Right atrium auricular region (tissue), 2 donors: ENCODE measurements around the gene VPS33A. TPM values are rescaled to one million over a fixed set of nuclear protein-coding genes. Genes with fewer than 3 reads are reported as not detected.

ENCODE experiments used
- DNase-seq: peaks from one replicate; pipeline ENCODE4 v3.0.0-alpha.2; 2019; ENCODE audit warnings: low spot score
- H3K27ac ChIP-seq, 2 donors: fragments of 200-600 bp; sonication (generic); 1 replicate in 1 of 2; 2 replicates in 1 of 2; pipeline ENCODE4 v1.5.1; 2016 to 2019
- H3K27me3 ChIP-seq, 2 donors: fragments of 200-600 bp; sonication (generic); one replicate each; pipeline versions ENCODE4 v1.5.1 to v1.6.0; 2017 to 2019
- H3K36me3 ChIP-seq: fragments of 200-600 bp; sonication (generic); one replicate; pipeline ENCODE4 v1.5.1; 2016
- H3K4me1 ChIP-seq, 2 donors: fragments of 200-600 bp; sonication (generic); one replicate each; pipeline versions ENCODE4 v1.5.1 to v1.6.0; 2017 to 2019
- H3K4me3 ChIP-seq, 2 donors: fragments of 200-600 bp; sonication (generic); 1 replicate in 1 of 2; 2 replicates in 1 of 2; pipeline ENCODE4 v1.5.1; 2017 to 2019; ENCODE audit warnings: mild to moderate bottlenecking in 1 of 2, moderate library complexity in 1 of 2
- H3K9me3 ChIP-seq, 2 donors: fragments of 200-600 bp; sonication (generic); one replicate each; pipeline ENCODE4 v1.5.1; 2019
- total RNA-seq, 2 donors: library from RNA; depleted of rRNA; stranded (reverse); fragments of >200 nt; gene quantifications; one replicate each; pipeline ENCODE4 v1.1.0, GENCODE V29; 2016
- TF ChIP-seq, protein P1 (sequence below), 2 donors: fragments of 200-600 bp; sonication (generic); IDR thresholded peaks; one replicate each; pipeline ENCODE4 v1.5.1; 2019; ENCODE audit warnings: antibody characterized with exemption in 2 of 2

The VPS33A gene
- total RNA-seq, 2 donors from 2014 or later, result 7.6 to 8.4 TPM

DNA sequence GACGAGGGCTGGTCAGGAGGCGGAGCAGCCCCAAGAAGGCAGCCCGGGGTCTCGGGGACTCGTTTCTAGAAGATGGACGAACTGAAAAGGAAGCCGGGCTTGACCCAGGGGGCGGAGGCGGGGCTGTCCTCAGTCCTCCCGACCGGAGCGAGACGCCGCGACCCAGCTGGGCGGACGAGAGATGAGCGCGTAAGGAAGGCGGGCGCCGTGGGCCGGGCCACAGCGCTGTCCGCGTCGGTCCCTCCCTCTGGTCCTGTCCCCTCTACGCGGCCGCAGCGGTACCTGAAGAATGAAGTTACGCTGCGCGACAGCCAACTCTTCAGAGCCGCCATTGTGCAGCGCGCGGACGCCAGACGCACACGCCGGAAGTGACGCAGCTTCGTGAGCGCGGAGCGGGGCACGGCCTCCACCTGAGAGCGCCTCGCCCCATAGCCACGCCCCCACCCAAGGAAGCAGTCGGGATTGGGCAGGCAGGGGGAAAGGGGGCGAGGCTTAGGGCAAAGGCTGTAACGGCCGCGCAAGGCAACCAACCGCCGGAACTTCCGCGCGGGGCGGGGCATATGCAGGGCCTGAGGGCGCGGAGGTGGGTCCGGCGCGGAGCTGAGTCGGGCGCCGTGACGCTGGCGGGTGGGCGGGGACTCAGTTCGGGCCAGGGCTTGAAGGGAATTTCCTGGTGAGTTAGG is 40.5 kb downstream of the VPS33A start, which contains the start of gene DIABLO:
DIABLO (minus strand) TSS at position 370 of the 683 bp plus-strand sequence; CDS start at position 332, 38 bp downstream.
- H3K4me1 ChIP-seq, result peaks cover 0 to 34% of the 10 kb centered on the region in 2 donors
- peak; percentile 100 for DNase-seq
- peaks cover 13% of the 10 kb centered on the region for H3K36me3 ChIP-seq
- peak within 1 kb of the TSS; percentile 87 to 98 for H3K4me3 ChIP-seq
- H3K9me3 ChIP-seq, result no peaks in the 10 kb centered on the region
- peak within 1 kb of the TSS; percentile 86 to 93 for H3K27ac ChIP-seq
- TF ChIP-seq, protein P1, sequence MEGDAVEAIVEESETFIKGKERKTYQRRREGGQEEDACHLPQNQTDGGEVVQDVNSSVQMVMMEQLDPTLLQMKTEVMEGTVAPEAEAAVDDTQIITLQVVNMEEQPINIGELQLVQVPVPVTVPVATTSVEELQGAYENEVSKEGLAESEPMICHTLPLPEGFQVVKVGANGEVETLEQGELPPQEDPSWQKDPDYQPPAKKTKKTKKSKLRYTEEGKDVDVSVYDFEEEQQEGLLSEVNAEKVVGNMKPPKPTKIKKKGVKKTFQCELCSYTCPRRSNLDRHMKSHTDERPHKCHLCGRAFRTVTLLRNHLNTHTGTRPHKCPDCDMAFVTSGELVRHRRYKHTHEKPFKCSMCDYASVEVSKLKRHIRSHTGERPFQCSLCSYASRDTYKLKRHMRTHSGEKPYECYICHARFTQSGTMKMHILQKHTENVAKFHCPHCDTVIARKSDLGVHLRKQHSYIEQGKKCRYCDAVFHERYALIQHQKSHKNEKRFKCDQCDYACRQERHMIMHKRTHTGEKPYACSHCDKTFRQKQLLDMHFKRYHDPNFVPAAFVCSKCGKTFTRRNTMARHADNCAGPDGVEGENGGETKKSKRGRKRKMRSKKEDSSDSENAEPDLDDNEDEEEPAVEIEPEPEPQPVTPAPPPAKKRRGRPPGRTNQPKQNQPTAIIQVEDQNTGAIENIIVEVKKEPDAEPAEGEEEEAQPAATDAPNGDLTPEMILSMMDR (IDR thresholded peaks at IDR 0.05), result peak in 1 of 2 donors; percentile 9
- no peaks in the 10 kb centered on the region for H3K27me3 ChIP-seq

DNA sequence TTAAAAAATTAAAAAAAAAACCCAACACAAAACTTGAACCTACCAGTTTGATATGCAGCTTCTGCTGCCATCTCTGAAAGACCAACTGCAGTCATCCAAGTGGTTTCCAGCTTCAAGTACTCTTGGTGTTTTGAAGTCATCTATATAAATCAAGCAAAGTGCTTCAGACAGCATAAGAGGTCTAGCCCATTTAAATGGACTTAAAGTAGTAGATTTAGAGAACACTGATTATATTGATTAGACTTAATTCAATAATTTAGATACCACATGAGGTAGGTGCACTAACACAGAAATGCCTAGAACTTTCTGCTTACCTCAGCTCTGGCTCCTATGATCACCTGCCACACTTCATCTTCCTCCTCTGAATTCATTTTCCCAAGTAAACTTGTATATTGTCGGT is 49.8 kb downstream of the VPS33A start:
- peaks cover 72% of the 10 kb centered on the region for H3K36me3 ChIP-seq

DNA sequence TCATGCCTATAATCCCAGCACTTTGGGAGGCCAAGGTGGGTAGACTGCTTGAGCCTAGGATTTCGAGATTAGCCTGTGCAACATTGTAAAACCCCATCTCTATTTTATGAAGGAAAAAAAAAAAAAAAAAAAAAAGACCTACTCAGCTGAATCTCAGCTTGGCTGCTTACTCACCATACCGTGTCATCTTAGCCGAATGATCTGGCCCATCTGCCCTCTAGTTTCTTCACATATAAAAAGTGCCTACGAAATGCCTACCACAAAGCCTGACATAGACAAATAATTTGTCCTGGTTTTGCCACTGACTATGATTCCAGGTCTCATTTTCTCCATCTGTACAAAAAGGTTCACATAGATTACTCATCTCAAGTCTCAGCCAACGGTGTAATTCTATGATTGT is 50.5 kb downstream of the VPS33A start:
- DNase-seq, result no peak
- H3K27me3 ChIP-seq, result no peaks in the 10 kb centered on the region
- peaks cover 78% of the 10 kb centered on the region for H3K36me3 ChIP-seq
- TF ChIP-seq, protein P1 (IDR thresholded peaks at IDR 0.05), result no peak
- no peaks in the 10 kb centered on the region for H3K4me1 ChIP-seq
- no peak overlapping the region for H3K27ac ChIP-seq
- no peaks in the 10 kb centered on the region for H3K9me3 ChIP-seq
- H3K4me3 ChIP-seq, result no peak overlapping the region

More for the DNA sequence above, 49.8 kb downstream of the VPS33A start:
- no peak for DNase-seq
- Histone ChIP-seq H3K27ac (no peak overlapping the region), H3K9me3 (no peaks in the 10 kb centered on the region), H3K27me3 (no peaks in the 10 kb centered on the region), H3K4me1 (no peaks in the 10 kb centered on the region), H3K4me3 (no peak overlapping the region)
- TF ChIP-seq, protein P1 (IDR thresholded peaks at IDR 0.05), result no peak

DNA sequence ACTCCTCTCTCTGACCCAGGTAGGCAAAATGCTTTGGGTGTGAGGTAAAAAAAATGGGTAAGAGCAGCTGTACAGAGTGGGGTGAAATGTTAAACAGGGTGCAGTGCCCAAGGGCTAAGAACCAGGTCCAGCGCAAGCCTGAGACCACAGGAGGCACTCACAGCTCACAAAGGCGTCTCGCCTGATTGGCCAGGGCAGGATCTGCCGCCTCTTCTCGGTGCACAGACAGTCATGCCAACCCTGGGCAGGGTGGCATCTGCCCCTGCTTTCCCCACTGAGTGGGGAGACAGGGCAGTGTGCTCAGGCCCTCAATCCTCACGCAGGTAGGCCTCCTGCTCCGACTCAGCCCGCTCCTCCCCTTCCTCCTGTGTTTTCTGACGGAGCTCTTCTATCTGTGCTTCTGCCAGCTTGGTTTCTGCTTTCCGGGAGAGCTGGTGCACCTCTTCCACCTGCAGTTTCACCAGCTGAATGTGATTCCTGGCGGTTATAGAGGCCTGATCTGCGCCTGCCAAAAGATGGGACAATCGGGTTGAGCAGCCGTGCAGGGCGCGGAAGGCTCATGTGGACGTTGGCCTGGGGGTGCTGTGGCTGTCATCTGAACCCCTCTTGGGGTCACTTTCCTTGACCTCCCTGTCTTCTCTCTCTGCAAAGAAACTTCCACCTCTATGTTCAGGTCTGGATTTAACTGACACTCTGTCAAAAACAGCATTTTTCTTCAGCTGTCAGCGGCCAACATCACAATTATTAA is 58.0 kb downstream of the VPS33A start:
- DNase-seq, result no peak
- Histone ChIP-seq H3K36me3 (peaks cover 62% of the 10 kb centered on the region), H3K27me3 (peaks cover 0 to 16% of the 10 kb centered on the region in 2 donors), H3K27ac (no peak overlapping the region), H3K9me3 (no peaks in the 10 kb centered on the region), H3K4me3 (no peak overlapping the region), H3K4me1 (peaks cover 0 to 14% of the 10 kb centered on the region in 2 donors)
- TF ChIP-seq, protein P1 (IDR thresholded peaks at IDR 0.05), result no peak

DNA sequence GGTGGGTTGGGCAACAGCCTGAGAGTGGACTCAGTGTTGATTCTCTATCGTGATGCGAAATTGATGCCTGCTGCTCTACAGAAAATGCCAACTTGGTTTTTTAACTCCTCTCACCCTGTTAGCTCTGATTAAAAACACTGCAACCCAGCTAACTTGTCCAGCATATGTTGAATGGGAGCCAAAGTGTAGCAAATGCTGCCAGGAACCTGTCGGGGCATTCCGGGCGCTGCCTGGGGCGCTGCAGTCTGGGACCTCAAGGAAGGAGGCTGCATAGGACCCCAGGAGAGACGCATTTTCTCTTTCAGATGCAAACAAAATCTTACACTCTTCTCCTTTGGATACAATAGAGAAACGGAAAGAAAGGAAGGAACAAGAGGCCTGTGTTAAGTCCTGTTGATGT is 58.9 kb downstream of the VPS33A start:
- peaks cover 0 to 23% of the 10 kb centered on the region in 2 donors for H3K27me3 ChIP-seq
- H3K4me1 ChIP-seq, result peaks cover 0 to 20% of the 10 kb centered on the region in 2 donors
- H3K36me3 ChIP-seq, result peaks cover 53% of the 10 kb centered on the region
- no peak for DNase-seq
- H3K27ac ChIP-seq, result no peak overlapping the region
- H3K9me3 ChIP-seq, result no peaks in the 10 kb centered on the region
- no peak overlapping the region for H3K4me3 ChIP-seq
- TF ChIP-seq, protein P1 (IDR thresholded peaks at IDR 0.05), result no peak
